GM12875 (cell line): Measurements from ENCODE around the gene PDZD8.
"Not testable (repeated sequence)": the region's sequence is repeated elsewhere in the genome, so short reads cannot be mapped to it uniquely, and the experiment has no call there.

ENCODE experiments used
- H3K4me3 ChIP-seq: one replicate; pipeline ENCODE4 v1.5.1; 2011; ENCODE audit warnings: low read depth, low read length, control low read depth
- CTCF ChIP-seq: IDR thresholded peaks from 2 replicates; pipeline ENCODE4 v1.5.1; 2011; ENCODE audit warnings: low read depth, mild to moderate bottlenecking, control low read depth, inconsistent platforms, low read length, moderate library complexity, borderline replicate concordance; ENCODE audit not compliant: insufficient read depth

Gene PDZD8

GRCh38 chr10:117298219-117298618, 77.0 kb downstream of the PDZD8 start:
- no peak overlapping the region for H3K4me3 ChIP-seq
- TF ChIP-seq CTCF, result no peak

DNA sequence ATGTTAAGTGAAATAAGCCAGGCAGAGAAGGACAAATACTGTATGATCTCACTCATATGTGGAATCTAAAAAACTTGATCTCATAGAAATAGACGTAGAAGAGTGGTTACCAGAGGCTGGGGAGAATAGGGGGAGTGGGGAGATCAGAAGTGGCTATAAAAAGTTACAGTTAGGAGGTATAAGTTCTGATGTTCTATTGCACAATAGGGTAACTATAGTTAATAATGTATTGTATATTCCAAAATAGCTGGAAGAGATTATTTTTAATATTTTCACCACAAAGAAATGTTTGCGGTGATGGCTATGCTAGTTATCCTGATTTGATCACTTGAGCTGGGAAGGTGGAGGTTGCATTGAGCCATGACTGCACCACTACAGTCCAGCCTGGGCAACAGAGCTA, 80.5 kb downstream of the PDZD8 start:
- H3K4me3 ChIP-seq, result no peak overlapping the region
- TF ChIP-seq CTCF, result no peak

DNA sequence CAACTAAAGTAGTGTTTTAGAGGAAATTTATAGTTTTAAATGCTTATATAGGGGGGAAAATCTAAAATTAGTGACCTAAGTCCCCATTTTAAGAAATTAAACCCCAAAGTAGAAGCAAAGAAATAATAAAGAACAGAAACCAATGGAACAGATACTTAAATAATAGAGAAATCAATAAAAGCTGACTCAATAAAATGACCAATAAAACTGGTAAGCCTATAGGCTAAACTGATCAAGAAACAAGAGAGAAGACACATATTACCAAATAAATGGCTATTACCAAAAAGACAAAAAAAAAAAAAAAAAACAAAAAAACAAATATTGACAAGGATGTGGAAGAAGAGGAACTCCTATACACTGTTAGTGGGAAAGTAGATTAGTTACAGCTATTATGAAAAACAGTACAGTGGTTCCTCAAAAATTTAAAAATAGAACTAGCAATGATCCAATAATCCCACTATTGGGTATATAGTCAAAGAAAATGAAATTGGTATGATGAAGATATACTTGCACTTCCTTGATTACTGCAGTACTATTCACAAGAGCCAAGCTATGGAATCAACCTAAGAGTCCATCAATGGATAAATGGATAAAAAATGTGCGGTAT, 81.1 kb downstream of the PDZD8 start:
- no peak overlapping the region for H3K4me3 ChIP-seq
- TF ChIP-seq CTCF, result no peak

- H3K4me3 ChIP-seq, result not testable (repeated sequence)
Observed at GRCh38 chr10:117290872-117291271, 84.4 kb downstream of the PDZD8 start.

- no peak for TF ChIP-seq CTCF
- H3K4me3 ChIP-seq, result no peak overlapping the region
Observed at GRCh38 chr10:117284716-117285494, 90.3 kb downstream of the PDZD8 start.

GRCh38 chr10:117277675-117278074, 97.6 kb downstream of the PDZD8 start:
- no peak for TF ChIP-seq CTCF
- no peak overlapping the region for H3K4me3 ChIP-seq

DNA sequence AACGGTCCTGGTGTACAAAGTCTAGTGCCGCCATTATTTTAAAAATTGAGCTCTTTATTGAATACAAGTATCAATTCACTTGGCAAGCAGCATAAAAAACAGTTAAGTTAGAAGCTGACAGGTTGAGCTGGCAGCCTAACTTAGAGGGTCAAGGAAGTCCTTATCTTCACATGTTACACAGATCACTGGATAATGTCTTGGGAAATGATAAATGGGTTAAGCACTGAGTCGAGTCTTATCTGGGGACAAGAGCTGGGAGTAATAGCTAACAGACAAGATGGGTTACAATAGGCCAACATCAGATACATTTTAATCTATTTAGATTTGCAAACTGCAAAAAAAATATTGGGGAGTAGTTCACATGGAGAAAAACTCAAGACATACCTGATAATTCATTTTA, 100.1 kb downstream of the PDZD8 start:
- no peak for TF ChIP-seq CTCF

DNA sequence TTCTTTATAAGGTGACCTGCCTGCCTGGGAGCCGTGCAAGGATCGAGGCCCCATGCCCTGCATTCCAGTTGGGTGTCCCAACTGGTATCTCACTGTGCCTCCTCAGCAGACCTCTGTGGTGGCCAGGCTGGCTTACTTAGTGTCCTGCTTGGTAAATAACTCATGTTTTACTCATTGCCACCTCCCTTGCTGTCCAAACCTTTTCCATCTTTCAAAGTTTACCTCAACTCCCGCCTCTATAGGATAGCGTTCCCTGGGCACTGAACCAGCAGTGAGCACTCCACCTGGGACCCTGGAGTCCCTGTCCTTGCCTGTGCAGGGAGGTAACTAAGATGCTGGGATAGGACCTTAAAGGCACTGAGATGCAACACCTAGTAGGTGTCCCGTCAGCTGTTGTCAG, 100.7 kb downstream of the PDZD8 start:
- no peak overlapping the region for H3K4me3 ChIP-seq
- no peak for TF ChIP-seq CTCF

More for the DNA sequence above, 100.1 kb downstream of the PDZD8 start:
- no peak overlapping the region for H3K4me3 ChIP-seq
